Neural cell (in vitro differentiated cells): ENCODE data around the gene PRELID1. TPM values are rescaled to one million over a fixed set of nuclear protein-coding genes. Genes with fewer than 3 reads are reported as not detected.

ENCODE experiments used
- H2AFZ ChIP-seq: fragments of 200-600, 300-800 bp; sonication (generic), shearing (Covaris generic); 2 replicates; pipeline ENCODE4 v1.6.0; 2014; ENCODE audit warnings: low read depth, mild to moderate bottlenecking, antibody characterized with exemption, low read length, moderate library complexity
- H3F3A ChIP-seq: fragments of 200-600 bp; shearing (Covaris generic); 2 replicates; pipeline ENCODE4 v1.6.1; 2016; ENCODE audit warnings: mild to moderate bottlenecking, moderate library complexity, mixed read lengths, antibody characterized with exemption, low read length; ENCODE audit not compliant: insufficient read depth, poor library complexity, severe bottlenecking
- H3K27ac ChIP-seq: fragments of 200-600, 300-800 bp; sonication (generic), shearing (Covaris generic); 2 replicates; pipeline ENCODE4 v1.5.1; 2014; ENCODE audit warnings: mild to moderate bottlenecking, low read length, moderate library complexity
- H3K27me3 ChIP-seq: fragments of 300-800, 200-600 bp; sonication (generic), shearing (Covaris generic); 2 replicates; pipeline ENCODE4 v1.6.0; 2014; ENCODE audit warnings: mild to moderate bottlenecking, low read depth, low read length, moderate library complexity; ENCODE audit not compliant: insufficient read depth
- H3K36me3 ChIP-seq: fragments of 300-800, 200-600 bp; sonication (generic), shearing (Covaris generic); 2 replicates; pipeline ENCODE4 v1.5.1; 2014; ENCODE audit warnings: mild to moderate bottlenecking, antibody characterized with exemption, low read length, moderate library complexity; ENCODE audit not compliant: insufficient read depth
- H3K4me2 ChIP-seq: fragments of 300-800, 200-600 bp; sonication (generic), shearing (Covaris generic); 2 replicates; pipeline ENCODE4 v1.6.0; 2014; ENCODE audit warnings: mild to moderate bottlenecking, low read length
- H3K4me3 ChIP-seq: fragments of 300-800, 200-600 bp; sonication (generic), shearing (Covaris generic); 2 replicates; pipeline ENCODE4 v1.5.1; 2014; ENCODE audit warnings: mild to moderate bottlenecking, low read length, moderate library complexity
- H3K79me2 ChIP-seq: fragments of 200-600 bp; shearing (Covaris generic); replicated peaks from 2 replicates; pipeline ENCODE4 v1.6.0; 2014; ENCODE audit warnings: mild to moderate bottlenecking, low read length, moderate library complexity; ENCODE audit not compliant: insufficient read depth
- H3K9ac ChIP-seq: fragments of 300-800, 200-600 bp; sonication (generic), shearing (Covaris generic); 2 replicates; pipeline ENCODE4 v1.6.1; 2016; ENCODE audit warnings: mild to moderate bottlenecking, low read length, mixed read lengths
- H3K9me2 ChIP-seq: fragments of 200-600 bp; shearing (Covaris generic); 2 replicates; pipeline ENCODE4 v1.6.1; 2016; ENCODE audit warnings: mild to moderate bottlenecking, low read length, mixed read lengths; ENCODE audit not compliant: insufficient read depth
- H3K9me3 ChIP-seq: fragments of 200-600, 300-800 bp; sonication (generic), shearing (Covaris generic); 2 replicates; pipeline ENCODE4 v1.6.1; 2016; ENCODE audit warnings: mild to moderate bottlenecking, mixed run types, low read length, moderate library complexity, mixed read lengths
- H4K20me1 ChIP-seq: fragments of 200-600 bp; shearing (Covaris generic); 2 replicates; pipeline ENCODE4 v1.6.1; 2016; ENCODE audit warnings: mild to moderate bottlenecking, mixed run types; ENCODE audit not compliant: insufficient read depth
- EP300 ChIP-seq: fragments of 450-650 bp; conservative IDR thresholded peaks from 2 replicates; pipeline ENCODE4 v1.6.1; 2014; ENCODE audit warnings: antibody characterized with exemption, mild to moderate bottlenecking, moderate library complexity; ENCODE audit not compliant: poor library complexity, severe bottlenecking
- EZH2 ChIP-seq: fragments of 200-600, 300-800 bp; shearing (Covaris generic), sonication (generic); IDR thresholded peaks from 2 replicates; pipeline ENCODE4 v1.6.1; 2014; ENCODE audit warnings: antibody characterized with exemption, low read length, borderline replicate concordance, mild to moderate bottlenecking; ENCODE audit not compliant: insufficient read depth, poor library complexity, severe bottlenecking
- MXI1 ChIP-seq: fragments of 450-650 bp; conservative IDR thresholded peaks from 2 replicates; pipeline ENCODE4 v1.6.1; 2014; ENCODE audit warnings: antibody characterized with exemption, mild to moderate bottlenecking; ENCODE audit not compliant: poor library complexity, severe bottlenecking
- POLR2AphosphoS5 ChIP-seq: IDR thresholded peaks from 2 replicates; pipeline ENCODE4 v1.6.1; 2012
- RAD21 ChIP-seq: fragments of 450-650 bp; conservative IDR thresholded peaks from 2 replicates; pipeline ENCODE4 v1.6.1; 2014; ENCODE audit warnings: antibody characterized with exemption, mild to moderate bottlenecking, moderate library complexity
- REST ChIP-seq: IDR thresholded peaks from 2 replicates; pipeline ENCODE4 v1.6.1; 2012; ENCODE audit warnings: borderline replicate concordance
- SMC3 ChIP-seq: fragments of 450-650 bp; conservative IDR thresholded peaks from 2 replicates; pipeline ENCODE4 v1.6.1; 2014; ENCODE audit warnings: antibody characterized with exemption, mild to moderate bottlenecking, moderate library complexity; ENCODE audit not compliant: poor library complexity
- TAF1 ChIP-seq: IDR thresholded peaks from 2 replicates; pipeline ENCODE4 v1.6.1; 2012; ENCODE audit warnings: low read depth
- polyA plus RNA-seq: library from polyadenylated mRNA; depleted of rRNA; stranded (reverse); fragments of >200 nt; gene quantifications from 2 replicates; pipeline ENCODE4 v1.2.3, GENCODE V29; 2014
- TF ChIP-seq, protein P1 (sequence below): fragments of 450-650 bp; IDR thresholded peaks from 2 replicates; pipeline ENCODE4 v1.5.1; 2014; ENCODE audit warnings: antibody characterized with exemption, mild to moderate bottlenecking, moderate library complexity; ENCODE audit not compliant: poor library complexity, severe bottlenecking

Gene PRELID1
- polyA plus RNA-seq, 1 donor from 2014 or later, result 133 TPM

- H3F3A ChIP-seq, result no peaks in the 10 kb centered on the region
- no peak overlapping the region for H2AFZ ChIP-seq
- H3K27ac ChIP-seq, result no peak overlapping the region
- H3K27me3 ChIP-seq, result no peaks in the 10 kb centered on the region
- no peaks in the 10 kb centered on the region for H3K79me2 ChIP-seq
- H4K20me1 ChIP-seq, result no peaks in the 10 kb centered on the region
- H3K4me3 ChIP-seq, result no peak overlapping the region
- no peaks in the 10 kb centered on the region for H3K36me3 ChIP-seq
- TF ChIP-seq REST (no peak), TAF1 (no peak), MXI1 (no peak), EZH2 (no peak), SMC3 (no peak), RAD21 (no peak), POLR2AphosphoS5 (no peak), EP300 (no peak)
- TF ChIP-seq, protein P1, sequence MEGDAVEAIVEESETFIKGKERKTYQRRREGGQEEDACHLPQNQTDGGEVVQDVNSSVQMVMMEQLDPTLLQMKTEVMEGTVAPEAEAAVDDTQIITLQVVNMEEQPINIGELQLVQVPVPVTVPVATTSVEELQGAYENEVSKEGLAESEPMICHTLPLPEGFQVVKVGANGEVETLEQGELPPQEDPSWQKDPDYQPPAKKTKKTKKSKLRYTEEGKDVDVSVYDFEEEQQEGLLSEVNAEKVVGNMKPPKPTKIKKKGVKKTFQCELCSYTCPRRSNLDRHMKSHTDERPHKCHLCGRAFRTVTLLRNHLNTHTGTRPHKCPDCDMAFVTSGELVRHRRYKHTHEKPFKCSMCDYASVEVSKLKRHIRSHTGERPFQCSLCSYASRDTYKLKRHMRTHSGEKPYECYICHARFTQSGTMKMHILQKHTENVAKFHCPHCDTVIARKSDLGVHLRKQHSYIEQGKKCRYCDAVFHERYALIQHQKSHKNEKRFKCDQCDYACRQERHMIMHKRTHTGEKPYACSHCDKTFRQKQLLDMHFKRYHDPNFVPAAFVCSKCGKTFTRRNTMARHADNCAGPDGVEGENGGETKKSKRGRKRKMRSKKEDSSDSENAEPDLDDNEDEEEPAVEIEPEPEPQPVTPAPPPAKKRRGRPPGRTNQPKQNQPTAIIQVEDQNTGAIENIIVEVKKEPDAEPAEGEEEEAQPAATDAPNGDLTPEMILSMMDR, result no peak
- H3K9me3 ChIP-seq, result no peaks in the 10 kb centered on the region
- H3K9ac ChIP-seq, result no peak overlapping the region
- no peak overlapping the region for H3K4me2 ChIP-seq
- no peaks in the 10 kb centered on the region for H3K9me2 ChIP-seq
Observed at GRCh38 chr5:177270653-177271052, 32.9 kb upstream of the PRELID1 start.

DNA sequence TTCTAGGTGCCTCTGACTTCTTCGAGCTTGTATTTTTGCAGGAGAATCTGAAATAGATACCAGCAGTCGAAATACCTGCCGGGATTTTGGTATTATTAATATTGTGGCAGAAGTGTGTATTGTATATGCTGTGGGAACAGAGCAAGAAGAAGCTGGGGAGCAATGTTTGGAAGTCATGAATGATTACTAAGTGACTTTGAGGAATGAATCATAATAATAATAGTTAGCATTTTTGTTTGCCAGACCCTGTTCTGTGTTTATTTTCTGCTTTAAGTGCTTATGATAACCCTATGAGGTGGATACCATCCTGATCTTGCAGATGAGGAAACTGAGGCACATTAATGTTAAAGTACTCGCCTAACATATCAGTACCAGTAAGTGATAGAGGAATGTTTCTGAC, 32.5 kb upstream of the PRELID1 start:
- no peak overlapping the region for H3K4me2 ChIP-seq
- no peak overlapping the region for H3K9ac ChIP-seq
- TF ChIP-seq, protein P1, result no peak
- TF ChIP-seq REST (no peak), EZH2 (no peak), RAD21 (no peak), EP300 (no peak), TAF1 (no peak)
- no peaks in the 10 kb centered on the region for H3K9me2 ChIP-seq
- no peaks in the 10 kb centered on the region for H3K9me3 ChIP-seq
- H3K27me3 ChIP-seq, result no peaks in the 10 kb centered on the region
- no peak overlapping the region for H3K4me3 ChIP-seq
- no peak overlapping the region for H2AFZ ChIP-seq
- H3K36me3 ChIP-seq, result no peaks in the 10 kb centered on the region
- no peaks in the 10 kb centered on the region for H3K79me2 ChIP-seq
- H4K20me1 ChIP-seq, result no peaks in the 10 kb centered on the region
- H3F3A ChIP-seq, result no peaks in the 10 kb centered on the region
- no peak overlapping the region for H3K27ac ChIP-seq
